Central memory CD4-positive, alpha-beta T cell (primary cell): ENCODE results near the gene ZFPM1.

ENCODE experiments used
- DNase-seq: peaks from one replicate; pipeline ENCODE4 v3.0.0; 2022

ZFPM1 gene

GRCh38 chr16:88530858-88531203, 77.8 kb downstream of the ZFPM1 start:
- DNase-seq = no peak

- no peak for DNase-seq
Measured at GRCh38 chr16:88531346-88531745, 78.3 kb downstream of the ZFPM1 start.

DNA sequence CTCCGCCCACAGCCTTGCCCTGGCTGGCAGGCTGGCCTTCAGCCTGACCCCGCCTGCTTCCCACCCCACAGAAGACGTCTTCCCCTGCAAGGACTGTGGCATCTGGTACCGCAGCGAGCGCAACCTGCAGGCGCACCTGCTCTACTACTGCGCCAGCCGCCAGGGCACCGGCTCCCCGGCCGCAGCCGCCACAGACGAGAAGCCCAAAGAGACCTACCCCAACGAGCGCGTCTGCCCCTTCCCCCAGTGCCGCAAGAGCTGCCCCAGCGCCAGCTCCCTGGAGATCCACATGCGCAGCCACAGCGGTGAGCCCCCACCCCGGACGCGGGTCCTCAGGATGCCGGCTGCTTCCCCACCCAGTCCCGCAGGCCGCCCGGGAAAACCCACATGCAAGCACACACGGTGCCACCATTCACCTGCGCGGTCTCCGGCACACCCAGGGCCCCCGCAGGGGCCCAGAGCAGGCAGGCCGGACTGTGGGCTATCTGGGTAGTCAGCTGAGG, 78.9 kb downstream of the ZFPM1 start:
- no peak for DNase-seq

DNA sequence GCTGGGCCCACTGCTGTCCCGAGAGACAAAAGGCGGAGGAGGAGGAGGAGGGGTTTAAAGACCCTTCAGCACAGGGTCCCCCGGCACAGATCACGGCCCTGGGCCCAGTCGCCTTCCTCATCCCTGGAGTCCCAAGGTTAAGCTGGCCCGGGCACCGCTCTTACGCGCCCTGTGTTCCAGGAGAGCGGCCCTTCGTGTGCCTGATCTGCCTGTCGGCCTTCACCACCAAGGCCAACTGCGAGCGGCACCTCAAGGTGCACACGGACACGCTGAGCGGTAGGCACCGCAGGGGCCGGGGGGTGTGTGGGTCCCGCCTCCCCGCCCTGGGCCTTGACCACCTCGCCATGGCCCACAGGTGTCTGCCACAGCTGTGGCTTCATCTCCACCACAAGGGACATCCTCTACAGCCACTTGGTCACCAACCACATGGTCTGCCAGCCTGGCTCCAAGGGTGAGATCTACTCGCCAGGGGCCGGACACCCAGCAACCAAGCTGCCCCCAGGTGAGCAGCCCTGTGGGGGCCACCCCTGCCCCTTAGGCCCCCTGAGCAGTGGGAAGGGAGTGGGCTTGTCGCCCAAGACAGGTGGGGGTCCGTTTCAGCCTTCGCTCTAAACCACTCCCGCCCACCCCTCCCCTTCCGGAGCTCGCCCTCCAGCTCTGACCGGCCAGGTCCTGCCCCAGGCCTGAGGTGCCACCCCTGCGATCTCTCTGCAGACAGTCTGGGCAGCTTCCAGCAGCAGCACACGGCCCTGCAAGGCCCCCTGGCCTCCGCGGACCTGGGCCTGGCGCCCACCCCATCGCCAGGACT, 79.6 kb downstream of the ZFPM1 start:
- DNase-seq = no peak

DNA sequence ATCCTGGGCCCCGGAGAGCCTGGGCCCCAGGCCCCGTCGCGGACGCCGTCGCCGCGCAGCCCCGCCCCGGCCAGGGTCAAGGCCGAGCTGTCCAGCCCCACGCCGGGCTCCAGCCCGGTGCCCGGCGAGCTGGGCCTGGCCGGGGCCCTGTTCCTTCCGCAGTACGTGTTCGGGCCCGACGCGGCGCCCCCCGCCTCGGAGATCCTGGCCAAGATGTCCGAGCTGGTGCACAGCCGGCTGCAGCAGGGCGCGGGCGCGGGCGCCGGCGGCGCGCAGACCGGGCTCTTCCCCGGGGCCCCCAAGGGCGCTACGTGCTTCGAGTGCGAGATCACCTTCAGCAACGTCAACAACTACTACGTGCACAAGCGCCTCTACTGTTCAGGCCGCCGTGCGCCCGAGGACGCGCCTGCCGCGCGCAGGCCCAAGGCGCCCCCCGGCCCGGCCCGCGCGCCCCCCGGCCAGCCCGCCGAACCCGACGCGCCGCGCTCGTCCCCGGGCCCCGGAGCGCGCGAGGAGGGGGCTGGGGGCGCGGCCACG, 80.4 kb downstream of the ZFPM1 start:
- no peak for DNase-seq

- DNase-seq = peak; percentile 75
Measured at GRCh38 chr16:88533932-88534637, 81.0 kb downstream of the ZFPM1 start.

DNA sequence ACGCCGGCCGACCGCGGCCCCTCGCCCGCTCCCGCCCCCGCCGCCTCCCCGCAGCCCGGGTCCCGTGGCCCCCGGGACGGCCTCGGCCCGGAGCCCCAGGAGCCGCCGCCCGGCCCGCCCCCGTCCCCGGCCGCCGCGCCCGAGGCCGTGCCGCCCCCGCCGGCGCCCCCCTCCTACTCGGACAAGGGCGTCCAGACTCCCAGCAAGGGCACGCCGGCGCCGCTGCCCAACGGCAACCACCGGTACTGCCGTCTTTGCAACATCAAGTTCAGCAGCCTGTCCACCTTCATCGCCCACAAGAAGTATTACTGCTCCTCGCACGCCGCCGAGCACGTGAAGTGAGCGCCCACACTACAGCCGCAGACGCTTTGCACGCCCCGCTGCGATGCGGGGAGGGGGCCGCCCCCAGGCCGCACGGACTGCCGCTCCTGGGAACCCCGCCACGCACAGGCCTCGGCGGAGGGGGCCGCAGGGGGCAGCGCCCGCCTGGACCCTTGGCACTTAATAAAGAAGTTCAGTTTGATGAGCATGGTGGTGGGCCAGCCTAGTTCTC, 81.6 kb downstream of the ZFPM1 start:
- DNase-seq = no peak

DNA sequence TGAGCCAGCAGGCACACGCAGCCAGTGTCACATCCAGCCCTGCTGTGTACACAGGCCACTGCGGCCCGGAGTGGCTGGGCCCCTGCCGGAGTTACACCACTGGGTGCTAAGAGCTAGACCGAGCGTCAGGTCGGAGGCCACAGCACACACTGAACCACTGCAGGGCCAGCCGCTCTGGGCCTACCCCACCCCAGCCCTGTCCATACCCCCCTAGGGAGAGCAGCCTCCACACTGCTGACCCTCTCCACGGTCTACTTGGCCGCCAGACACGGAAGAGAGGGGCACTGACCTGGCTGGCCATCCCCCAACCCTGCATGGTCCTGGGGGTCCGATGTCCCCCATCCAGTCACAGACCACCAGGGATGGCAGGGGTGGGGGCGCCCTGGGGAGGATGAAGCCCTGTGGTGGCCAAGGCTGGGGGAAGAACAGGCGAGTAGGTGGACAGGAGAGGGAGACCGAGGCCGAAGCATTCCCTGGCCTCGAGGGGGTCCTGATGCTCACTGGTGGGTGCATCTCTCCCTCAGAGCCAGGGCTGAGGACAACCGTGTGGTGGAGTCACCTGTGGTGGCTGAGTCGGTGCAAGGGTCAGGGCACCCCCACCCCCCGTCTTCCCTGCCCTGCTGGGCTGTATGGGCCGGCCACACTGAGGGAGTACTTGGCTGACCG, 82.2 kb downstream of the ZFPM1 start:
- DNase-seq = no peak

DNA sequence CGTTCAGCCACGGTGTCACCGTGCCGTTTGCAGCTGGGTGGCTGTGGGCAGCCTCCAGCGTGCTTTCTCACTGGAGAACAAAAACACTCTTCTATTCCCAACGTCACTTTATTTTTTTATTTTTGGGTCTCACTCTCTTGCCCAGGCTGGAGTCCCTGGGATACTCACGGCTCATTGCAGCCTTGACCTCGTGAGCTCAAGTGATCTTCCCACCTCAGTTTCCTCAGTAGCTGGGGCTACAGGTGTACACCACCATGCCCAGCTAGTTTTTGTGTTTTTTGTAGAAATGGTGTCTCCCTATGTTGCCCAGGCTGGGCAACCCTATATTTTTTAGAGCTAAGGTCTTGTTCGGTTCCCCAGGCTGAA, 82.8 kb downstream of the ZFPM1 start:
- DNase-seq = no peak

- no peak for DNase-seq
Measured at GRCh38 chr16:88536510-88536909, 83.4 kb downstream of the ZFPM1 start.

DNA sequence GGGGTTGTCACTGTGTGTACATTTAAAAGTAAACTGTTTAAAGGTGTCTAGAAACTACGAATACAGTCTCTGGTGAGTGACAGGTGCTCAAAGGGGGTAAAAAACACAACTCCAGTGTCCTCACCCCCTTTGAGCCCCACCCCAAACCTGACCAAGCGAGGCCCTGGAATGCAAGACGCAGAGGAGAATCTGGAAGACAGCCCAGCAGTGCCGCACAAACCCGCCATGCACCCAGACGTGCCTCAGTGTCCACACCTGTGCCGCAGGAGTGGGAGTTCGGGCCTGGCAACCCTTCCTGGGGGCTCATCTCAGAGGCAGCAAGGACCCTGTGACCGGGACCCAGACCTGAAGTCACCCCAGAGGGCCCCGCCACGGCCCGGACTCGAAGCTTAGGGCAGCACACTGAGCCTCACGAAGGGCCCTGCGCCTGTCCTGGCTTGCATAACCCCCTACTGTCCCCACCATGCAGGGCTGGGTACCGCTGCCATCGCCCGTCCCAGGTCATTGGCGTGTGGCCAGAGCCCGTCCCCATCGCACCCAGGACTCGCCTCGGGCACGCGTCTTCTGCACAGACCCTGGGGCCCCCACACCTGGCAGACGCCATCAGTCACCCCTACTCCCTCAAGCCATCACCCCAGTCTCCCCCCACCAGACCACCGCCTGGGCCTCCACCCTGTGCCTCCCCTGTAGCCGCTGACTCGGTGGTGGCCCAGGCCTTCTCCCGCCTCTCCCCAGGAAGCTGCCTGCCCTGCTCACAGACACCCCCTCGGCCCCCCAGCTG, 84.1 kb downstream of the ZFPM1 start:
- DNase-seq = no peak

- no peak for DNase-seq
Measured at GRCh38 chr16:88537859-88538258, 84.8 kb downstream of the ZFPM1 start.

GRCh38 chr16:88538366-88539060, 85.4 kb downstream of the ZFPM1 start:
- DNase-seq = no peak

- no peak for DNase-seq
Measured at GRCh38 chr16:88539261-88539651, 86.2 kb downstream of the ZFPM1 start.

GRCh38 chr16:88539652-88540345, 86.7 kb downstream of the ZFPM1 start:
- DNase-seq = no peak

GRCh38 chr16:88540346-88540977, 87.4 kb downstream of the ZFPM1 start:
- DNase-seq = no peak

- no peak for DNase-seq
Measured at GRCh38 chr16:88541831-88542616, 88.9 kb downstream of the ZFPM1 start.

- no peak for DNase-seq
Measured at GRCh38 chr16:88543230-88543813, 90.2 kb downstream of the ZFPM1 start.

- no peak for DNase-seq
Measured at GRCh38 chr16:88545781-88546180, 92.7 kb downstream of the ZFPM1 start.
